ENCODE data around the gene HTR4.

The HTR4 gene

DNA sequence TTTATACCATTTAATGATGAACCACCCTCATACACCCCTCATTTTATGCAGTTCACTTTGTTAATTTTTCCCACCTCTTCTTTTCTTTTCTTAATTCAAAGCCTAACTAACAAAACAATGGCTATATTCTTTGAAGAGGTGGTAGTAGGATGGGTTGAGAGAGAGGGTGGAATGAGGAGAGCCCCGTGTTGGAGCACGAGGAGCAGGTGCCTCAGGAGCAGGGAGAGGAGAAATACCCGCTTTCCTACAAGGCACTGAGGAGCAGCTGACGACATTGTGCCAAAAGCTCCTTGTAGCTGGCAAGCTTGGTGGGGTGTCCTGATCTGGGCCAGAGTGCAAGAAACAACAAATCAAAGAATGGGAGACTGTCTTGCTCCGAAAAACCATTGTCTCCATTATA lies 129.6 kb downstream of the HTR4 start:
- DNase-seq, result no peak

DNA sequence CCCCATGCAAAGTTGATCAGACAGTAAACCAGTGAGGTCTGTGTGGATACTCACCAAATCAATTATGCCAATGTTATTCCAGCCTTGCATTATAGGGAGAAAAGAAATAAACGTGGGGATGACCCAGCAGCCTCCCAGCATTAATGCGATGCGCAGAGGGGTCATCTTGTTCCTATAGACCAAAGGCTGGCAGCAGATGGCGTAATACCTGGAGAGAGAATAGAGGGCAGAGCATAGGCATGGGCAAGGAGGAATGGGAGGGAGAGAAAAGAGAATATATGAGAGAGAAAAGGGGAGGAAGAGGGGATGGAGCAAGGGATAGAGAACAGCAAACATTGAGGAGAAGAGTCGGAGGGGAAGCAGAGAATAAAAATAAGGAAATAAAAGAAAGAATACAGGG lies 131.2 kb downstream of the HTR4 start:
- no peak for DNase-seq

DNA sequence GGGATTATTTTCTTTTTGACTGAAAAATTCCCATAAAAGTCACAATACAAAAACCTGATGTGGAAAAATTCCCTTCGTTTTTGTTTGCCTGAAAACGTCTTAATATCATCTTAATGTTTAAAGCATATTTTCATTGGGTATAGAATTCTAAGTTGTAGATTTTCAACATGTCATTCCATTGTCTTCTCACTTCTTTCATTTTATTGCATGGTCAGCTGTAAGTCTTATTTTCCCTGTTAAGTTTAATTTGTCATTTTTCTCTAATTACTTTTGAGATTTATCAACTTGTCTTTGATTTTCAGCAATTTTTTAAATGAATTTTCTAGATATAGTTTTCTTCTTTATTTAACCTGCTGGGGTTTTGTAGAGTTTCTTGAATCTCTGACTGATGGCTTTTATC lies 138.9 kb downstream of the HTR4 start:
- no peak for DNase-seq

- DNase-seq, result no peak
Observed at GRCh38 chr5:148514344-148514743, 140.0 kb downstream of the HTR4 start.

GRCh38 chr5:148512498-148512897 lies 141.8 kb downstream of the HTR4 start:
- no peak for DNase-seq

GRCh38 chr5:148511810-148512347 lies 142.4 kb downstream of the HTR4 start:
- no peak for DNase-seq

GRCh38 chr5:148509893-148510292 lies 144.4 kb downstream of the HTR4 start:
- no peak for DNase-seq

GRCh38 chr5:148507648-148508047 lies 146.7 kb downstream of the HTR4 start:
- no peak for DNase-seq

- DNase-seq, result no peak
Observed at GRCh38 chr5:148499452-148499851, 154.9 kb downstream of the HTR4 start.

- no peak for DNase-seq
Observed at GRCh38 chr5:148497757-148498156, 156.6 kb downstream of the HTR4 start.

DNA sequence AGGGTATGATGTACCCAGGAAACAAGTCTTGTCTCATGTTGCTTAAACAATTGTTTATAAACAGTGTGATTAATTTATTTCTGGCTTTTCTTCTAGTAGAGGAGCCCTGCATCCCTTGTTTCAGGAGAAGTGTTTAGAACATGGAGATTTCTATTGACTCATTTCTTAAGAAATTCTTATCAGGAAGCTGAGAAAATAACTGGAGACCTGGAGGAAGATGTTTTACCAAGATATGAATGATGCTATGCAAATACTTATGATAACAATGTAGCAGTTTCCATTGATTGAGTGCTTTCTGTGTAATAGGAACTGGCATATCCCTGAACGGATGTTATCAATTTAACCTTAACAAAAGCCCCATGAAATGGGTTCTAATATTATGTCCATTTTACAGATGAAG lies 162.0 kb downstream of the HTR4 start:
- no peak for DNase-seq

GRCh38 chr5:148491793-148492184 lies 162.5 kb downstream of the HTR4 start:
- no peak for DNase-seq

DNA sequence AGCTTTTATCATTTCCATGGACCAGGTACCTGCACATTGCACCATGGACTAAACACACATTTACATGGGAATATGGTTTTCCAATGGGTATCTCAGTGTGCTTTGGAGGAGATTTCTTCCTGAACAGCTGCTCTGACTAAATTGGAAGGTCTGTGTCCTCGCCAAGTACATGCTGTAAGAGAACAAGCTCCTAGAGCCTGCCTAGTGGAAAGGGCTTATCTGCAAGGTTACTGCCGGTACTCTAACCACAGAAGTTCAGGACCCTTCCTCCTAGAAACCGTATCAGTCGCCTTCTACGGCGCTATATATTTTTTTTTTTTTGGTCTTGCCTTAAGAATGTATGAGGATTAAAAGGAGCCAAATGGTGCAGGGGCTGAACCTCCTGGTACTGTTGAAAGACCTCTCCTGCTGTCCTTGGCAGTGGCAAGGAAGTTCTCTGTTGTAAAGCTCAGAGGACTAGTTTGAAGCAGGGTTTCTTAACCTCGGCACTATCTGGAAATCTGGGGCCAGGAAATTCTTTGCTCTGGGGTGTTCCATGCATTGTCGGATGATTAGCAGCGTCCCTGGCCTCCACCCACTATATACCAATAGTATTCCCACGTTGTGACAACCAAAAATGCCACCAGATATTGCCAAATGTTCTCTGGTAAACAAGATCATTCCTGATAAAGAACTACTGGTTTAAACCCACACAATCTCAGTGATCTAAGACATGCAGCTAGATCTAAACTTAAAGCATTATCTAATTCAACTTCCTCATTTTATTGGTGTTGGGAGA lies 163.1 kb downstream of the HTR4 start:
- DNase-seq, result no peak

DNA sequence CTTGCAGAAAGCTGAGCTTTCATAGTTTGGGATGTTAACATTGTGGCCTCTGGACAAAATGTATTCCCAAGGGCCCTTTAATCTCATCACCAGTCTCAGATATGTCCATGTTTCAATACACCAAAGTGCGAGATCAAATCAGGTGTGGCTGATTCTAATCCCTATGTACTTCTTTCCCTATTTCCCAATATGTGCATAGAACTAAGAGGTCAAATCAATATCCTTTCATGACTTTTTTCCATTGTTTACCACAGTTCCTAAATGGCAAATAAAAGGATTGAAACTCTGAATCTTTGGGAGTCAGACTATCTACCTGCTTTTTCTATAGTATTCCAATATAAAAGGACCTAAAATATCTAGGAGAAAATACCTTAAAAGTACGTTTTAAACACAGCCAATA lies 165.6 kb downstream of the HTR4 start:
- no peak for DNase-seq

DNA sequence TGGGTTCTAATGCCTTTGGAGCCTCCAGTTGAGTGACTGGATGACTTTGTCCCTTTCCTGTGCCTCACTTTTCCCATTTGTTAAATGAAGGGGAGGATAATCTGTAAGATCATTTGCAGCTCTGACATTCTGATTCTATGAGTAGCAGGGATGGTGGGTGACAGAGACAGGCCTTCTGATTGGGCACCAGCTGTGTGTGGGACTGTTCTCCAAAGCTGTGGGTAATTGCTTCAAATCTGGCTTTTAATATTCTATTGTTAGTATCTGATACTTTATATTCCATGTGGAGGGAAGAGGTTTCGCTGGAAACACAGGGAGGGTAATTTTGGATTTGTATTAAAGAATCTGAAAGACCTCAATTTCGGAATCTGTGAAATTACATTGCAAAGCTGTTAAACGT lies 167.9 kb downstream of the HTR4 start:
- no peak for DNase-seq

GRCh38 chr5:148484651-148485050 lies 169.7 kb downstream of the HTR4 start:
- no peak for DNase-seq

GRCh38 chr5:148483750-148484149 lies 170.6 kb downstream of the HTR4 start:
- no peak for DNase-seq

DNA sequence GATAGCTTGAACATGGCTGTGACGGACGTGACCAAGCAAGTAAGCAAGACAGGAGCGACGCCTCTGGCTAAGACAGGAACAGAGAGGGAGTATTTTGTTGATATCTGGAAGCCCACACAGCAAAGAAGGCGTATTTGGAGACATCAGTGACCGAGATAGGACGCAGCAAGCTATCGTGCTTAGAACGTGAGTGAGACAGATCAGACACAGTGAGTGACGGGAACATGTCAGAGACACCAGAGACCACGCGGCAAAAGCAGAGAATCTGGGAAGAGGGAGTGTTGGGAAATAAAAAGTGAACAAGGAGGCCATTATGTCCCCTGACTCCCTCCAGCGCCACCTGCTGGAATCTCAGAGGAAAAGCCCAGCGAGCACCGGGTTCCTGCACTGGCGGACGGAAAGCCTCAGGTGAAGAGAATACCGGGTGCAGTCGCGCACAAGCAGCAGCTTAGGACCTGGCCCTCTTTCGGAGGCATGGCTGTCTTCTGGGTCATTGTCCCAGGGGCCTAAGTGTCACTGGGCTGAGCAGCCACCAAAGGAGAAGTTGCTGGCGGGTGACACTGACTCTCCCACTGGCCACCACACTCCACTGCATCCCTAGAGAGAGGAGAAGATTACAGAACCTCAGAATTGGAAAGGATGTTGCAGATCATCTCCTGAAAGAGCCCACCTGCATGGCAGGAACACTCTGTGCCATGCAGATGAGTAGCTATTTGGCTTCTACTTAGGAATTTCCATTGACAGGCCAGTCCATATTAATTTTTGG lies 171.4 kb downstream of the HTR4 start:
- DNase-seq, result peak; percentile 65 to 72

DNA sequence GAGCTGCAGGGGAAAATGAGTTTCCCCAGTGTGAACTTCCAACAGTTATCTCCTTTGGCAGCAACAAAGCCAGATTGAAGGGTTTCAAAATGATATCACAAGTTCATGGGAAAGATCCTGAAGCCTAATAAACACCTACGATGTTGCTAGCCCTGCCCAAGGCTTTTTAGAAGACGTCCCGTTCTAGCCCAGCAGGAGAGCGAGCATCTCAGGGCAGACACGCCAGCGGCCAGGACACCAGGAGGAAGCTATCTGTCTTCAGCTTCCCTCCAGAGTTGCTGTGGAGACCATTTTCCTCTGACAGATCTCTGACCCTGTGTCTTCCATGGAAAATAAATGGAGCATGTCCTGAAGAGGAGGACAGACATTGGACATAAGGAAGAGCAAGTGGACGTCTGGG lies 172.1 kb downstream of the HTR4 start:
- no peak for DNase-seq

GRCh38 chr5:148477429-148477828 lies 176.9 kb downstream of the HTR4 start:
- no peak for DNase-seq

DNA sequence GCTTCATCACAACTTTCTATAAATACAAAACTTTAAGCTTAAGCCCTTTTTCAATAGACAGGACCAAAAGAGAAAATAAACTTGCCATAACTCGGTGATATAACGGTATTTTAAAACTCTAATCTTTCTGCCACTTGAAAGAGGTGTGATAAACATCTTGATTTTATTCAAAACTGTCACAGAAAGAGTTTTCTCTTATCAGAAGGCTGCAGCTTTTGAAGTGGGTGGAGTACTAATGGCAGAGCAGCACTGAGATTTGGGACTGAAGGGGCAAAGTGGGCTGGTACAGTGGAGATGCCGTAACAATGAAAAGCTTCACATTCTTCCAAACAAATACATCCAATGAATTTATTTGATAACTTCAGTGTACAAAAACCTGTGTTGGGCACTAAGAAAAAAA lies 178.0 kb downstream of the HTR4 start:
- no peak for DNase-seq

- DNase-seq, result no peak
Observed at GRCh38 chr5:148474025-148474511, 180.3 kb downstream of the HTR4 start.

GRCh38 chr5:148471379-148471778 lies 182.9 kb downstream of the HTR4 start:
- no peak for DNase-seq

- no peak for DNase-seq
Observed at GRCh38 chr5:148469501-148469935, 184.8 kb downstream of the HTR4 start.
